GM12872 (cell line): ENCODE results near the gene CEP192.

Experiments used
- TF ChIP-seq, protein P1 (sequence below): IDR thresholded peaks from 3 replicates; pipeline ENCODE4 v1.5.1; 2011; ENCODE audit warnings: low read depth, mild to moderate bottlenecking, low read length, moderate library complexity; ENCODE audit not compliant: insufficient read depth

CEP192 gene

GRCh38 chr18:13137670-13138419, 146.7 kb downstream of the CEP192 start:
- TF ChIP-seq, protein P1, sequence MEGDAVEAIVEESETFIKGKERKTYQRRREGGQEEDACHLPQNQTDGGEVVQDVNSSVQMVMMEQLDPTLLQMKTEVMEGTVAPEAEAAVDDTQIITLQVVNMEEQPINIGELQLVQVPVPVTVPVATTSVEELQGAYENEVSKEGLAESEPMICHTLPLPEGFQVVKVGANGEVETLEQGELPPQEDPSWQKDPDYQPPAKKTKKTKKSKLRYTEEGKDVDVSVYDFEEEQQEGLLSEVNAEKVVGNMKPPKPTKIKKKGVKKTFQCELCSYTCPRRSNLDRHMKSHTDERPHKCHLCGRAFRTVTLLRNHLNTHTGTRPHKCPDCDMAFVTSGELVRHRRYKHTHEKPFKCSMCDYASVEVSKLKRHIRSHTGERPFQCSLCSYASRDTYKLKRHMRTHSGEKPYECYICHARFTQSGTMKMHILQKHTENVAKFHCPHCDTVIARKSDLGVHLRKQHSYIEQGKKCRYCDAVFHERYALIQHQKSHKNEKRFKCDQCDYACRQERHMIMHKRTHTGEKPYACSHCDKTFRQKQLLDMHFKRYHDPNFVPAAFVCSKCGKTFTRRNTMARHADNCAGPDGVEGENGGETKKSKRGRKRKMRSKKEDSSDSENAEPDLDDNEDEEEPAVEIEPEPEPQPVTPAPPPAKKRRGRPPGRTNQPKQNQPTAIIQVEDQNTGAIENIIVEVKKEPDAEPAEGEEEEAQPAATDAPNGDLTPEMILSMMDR = no peak

GRCh38 chr18:13138420-13139139, 147.4 kb downstream of the CEP192 start:
- TF ChIP-seq, protein P1 = no peak

DNA sequence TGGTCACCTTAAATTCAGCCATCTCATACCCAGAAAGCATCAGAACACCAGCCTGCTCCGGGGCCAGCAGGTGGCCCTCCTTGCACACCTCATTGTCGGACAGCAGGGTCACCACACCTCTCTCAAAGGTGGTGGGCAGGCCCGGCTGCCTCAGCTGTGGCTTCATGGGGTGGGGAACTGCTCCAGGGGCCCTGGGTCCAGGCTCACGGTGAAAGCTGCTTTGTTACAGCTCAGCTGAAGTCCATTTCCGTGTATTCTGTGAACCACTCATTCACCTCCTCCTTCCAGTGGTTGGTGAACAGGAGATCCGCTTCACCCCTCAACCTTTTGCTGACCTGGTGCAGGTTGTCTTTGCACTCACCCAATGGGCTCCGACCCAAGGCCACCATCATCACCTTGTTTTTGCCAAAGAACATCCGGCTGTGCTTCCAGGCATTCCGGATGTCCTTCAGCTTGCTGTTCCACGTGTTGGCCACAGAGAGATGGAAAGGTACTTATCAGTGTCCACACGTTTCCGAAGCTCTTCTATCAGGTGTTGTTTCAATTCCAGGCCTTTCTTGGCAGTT, 148.8 kb downstream of the CEP192 start:
- TF ChIP-seq, protein P1 = 0 out of 3 replicates have a peak, but pooled peaks have one; percentile 20

- TF ChIP-seq, protein P1 = no peak
These were observed 150.0 kb downstream of the CEP192 start for GRCh38 chr18:13141209-13141608.

DNA sequence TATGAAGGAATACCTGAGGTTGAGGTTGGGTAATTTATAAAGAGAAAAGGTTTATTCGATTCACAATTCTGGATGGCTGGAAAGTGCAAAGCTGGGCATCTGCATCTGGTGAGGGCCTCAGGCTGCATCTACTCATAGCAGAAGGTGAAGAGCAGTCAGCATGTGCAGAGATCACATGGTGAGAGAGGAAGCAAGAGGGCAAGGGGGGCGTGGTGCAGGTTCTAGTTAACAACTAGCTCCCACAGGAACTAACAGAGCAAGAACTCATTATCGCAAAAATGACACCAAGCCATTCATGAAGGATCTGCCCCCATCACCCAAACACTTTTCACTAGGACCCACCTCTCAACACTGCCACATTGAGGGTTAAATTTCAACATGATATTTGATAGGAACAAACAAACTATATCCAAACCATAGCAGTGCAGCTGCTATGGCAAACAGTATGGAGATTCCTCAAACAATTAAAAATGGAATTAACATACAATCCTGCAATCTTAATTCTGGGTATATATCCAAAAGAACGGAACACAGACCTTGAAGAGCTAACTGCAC, 154.6 kb downstream of the CEP192 start:
- TF ChIP-seq, protein P1 = no peak

DNA sequence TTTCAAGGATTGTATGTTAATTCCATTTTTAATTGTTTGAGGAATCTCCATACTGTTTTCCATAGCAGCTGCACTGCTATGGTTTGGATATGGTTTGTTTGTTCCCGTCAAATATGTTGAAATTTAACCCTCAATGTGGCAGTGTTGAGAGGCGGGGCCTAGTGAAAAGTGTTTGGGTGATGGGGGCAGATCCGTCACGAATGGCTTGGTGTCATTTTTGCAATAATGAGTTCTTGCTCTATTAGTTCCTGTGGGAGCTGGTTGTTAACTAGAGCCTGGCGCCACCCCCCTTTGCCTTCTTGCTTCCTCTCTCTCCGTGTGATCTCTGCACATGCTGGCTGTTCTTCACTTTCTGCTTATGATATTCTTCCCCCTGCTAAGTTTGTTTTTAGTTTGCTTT, 156.0 kb downstream of the CEP192 start:
- TF ChIP-seq, protein P1 = no peak

DNA sequence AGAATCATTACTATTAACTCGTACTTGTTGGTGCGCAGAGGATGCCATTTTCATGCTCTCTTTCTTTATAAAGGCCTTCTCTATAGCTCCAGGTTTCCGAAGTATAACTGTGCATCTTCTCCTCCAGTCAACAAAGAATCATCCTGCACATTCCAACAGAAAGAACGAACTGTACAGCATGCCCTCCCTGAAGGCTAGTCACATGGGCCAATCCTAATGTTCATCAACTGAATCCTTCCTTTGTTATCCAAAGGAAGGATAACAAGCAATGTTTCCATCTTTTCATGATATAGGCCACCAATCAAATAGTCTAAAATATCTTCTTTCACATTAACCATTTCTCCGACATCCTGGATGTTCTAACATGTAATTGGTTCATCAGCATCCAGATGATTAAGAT, 160.5 kb downstream of the CEP192 start:
- TF ChIP-seq, protein P1 = no peak
